SK-N-SH (cell line): ENCODE data around the gene TCAF1. TPM values are rescaled to one million over a fixed set of nuclear protein-coding genes. Genes with fewer than 3 reads are reported as not detected.

Experiments
- CTCF ChIA-PET: fragments of 300-600, 350-600 bp; formaldehyde crosslinking; extraction: SDS; loops from one replicate; lab custom pipeline; 2021; lab: Yijun Ruan, JAX
- POLR2A ChIA-PET: fragments of 350-600 bp; sonication (Branson Sonifier 250); formaldehyde crosslinking; extraction: SDS; loops from one replicate; lab custom pipeline; 2020; ENCODE audit warnings: antibody characterized with exemption, inconsistent platforms; lab: Yijun Ruan, JAX
- DNase-seq: peaks from one replicate; pipeline ENCODE4 v3.0.0; 2012
- H2AFZ ChIP-seq: fragments of 200-600 bp; sonication (generic); 2 replicates; pipeline ENCODE4 v1.8.1; 2016; ENCODE audit warnings: antibody characterized with exemption, mild to moderate bottlenecking, low read depth
- H3F3A ChIP-seq: fragments of 200-600 bp; sonication (generic); replicated peaks from 2 replicates; pipeline ENCODE3; 2016; ENCODE audit warnings: antibody characterized with exemption, mild to moderate bottlenecking; ENCODE audit not compliant: insufficient read depth
- H3K27ac ChIP-seq, 2 experiments: fragments of 200-500 bp in 1 of 2; fragments of 200-600 bp in 1 of 2; sonication (Bioruptor generic) in 1 of 2; sonication (generic), shearing (Covaris generic) in 1 of 2; 2 replicates each; pipeline versions ENCODE4 v1.5.1 to v1.6.1; 2014 to 2016; ENCODE audit warnings: low read depth in 2 of 2, inconsistent platforms in 1 of 2, low read length in 1 of 2, mild to moderate bottlenecking in 1 of 2, mixed read lengths in 1 of 2
- H3K27me3 ChIP-seq: fragments of 200-600 bp; sonication (generic), shearing (Covaris generic); 2 replicates; pipeline ENCODE4 v1.6.1; 2016; ENCODE audit warnings: mixed run types; ENCODE audit not compliant: insufficient read depth
- H3K36me3 ChIP-seq, 2 experiments: fragments of 200-500 bp in 1 of 2; fragments of 200-600 bp in 1 of 2; sonication (Bioruptor generic) in 1 of 2; sonication (generic) in 1 of 2; replicated peaks in 1 of 2; 2 replicates each; pipeline versions ENCODE3 to v1.5.1; 2014 to 2016; ENCODE audit warnings: low read length in 1 of 2, mild to moderate bottlenecking in 1 of 2; ENCODE audit not compliant: insufficient read depth in 2 of 2, control insufficient read depth in 1 of 2
- H3K4me1 ChIP-seq, 2 experiments: fragments of 200-500 bp in 1 of 2; fragments of 200-600 bp in 1 of 2; sonication (Bioruptor generic) in 1 of 2; sonication (generic), shearing (Covaris generic) in 1 of 2; 2 replicates each; pipeline versions ENCODE4 v1.5.1 to v1.6.1; 2014 to 2016; ENCODE audit warnings: low read depth in 1 of 2, low read length in 1 of 2, mixed run types in 1 of 2; ENCODE audit not compliant: insufficient read depth in 2 of 2, control insufficient read depth in 1 of 2
- H3K4me2 ChIP-seq: fragments of 200-600 bp; sonication (generic), shearing (Covaris generic); 2 replicates; pipeline ENCODE4 v1.6.1; 2017; ENCODE audit warnings: mixed run types
- H3K4me3 ChIP-seq, 2 experiments: fragments of 200-500 bp in 1 of 2; fragments of 200-600 bp in 1 of 2; sonication (Bioruptor generic) in 1 of 2; sonication (generic), shearing (Covaris generic) in 1 of 2; 2 replicates each; pipeline versions ENCODE4 v1.5.1 to v1.8.1; 2014 to 2016; ENCODE audit warnings: low read depth in 2 of 2, inconsistent platforms in 1 of 2, low read length in 1 of 2, mild to moderate bottlenecking in 1 of 2, mixed read lengths in 1 of 2, moderate library complexity in 1 of 2
- H3K79me2 ChIP-seq: fragments of 200-600 bp; sonication (generic); 2 replicates; pipeline ENCODE4 v1.8.1; 2017; ENCODE audit warnings: mild to moderate bottlenecking; ENCODE audit not compliant: insufficient read depth
- H3K9ac ChIP-seq: fragments of 200-600 bp; sonication (generic); 2 replicates; pipeline ENCODE4 v1.6.1; 2017; ENCODE audit warnings: mixed run types
- H3K9me2 ChIP-seq: fragments of 200-600 bp; sonication (generic); 2 replicates; pipeline ENCODE4 v1.6.1; 2017; ENCODE audit warnings: mixed run types
- H3K9me3 ChIP-seq: fragments of 200-600 bp; sonication (generic); 2 replicates; pipeline ENCODE4 v1.6.1; 2017; ENCODE audit warnings: mixed run types, mild to moderate bottlenecking, moderate library complexity
- H4K20me1 ChIP-seq: fragments of 200-600 bp; sonication (generic); 2 replicates; pipeline ENCODE4 v1.6.1; 2017; ENCODE audit warnings: mild to moderate bottlenecking, mixed run types; ENCODE audit not compliant: insufficient read depth
- CHD2 ChIP-seq: fragments of 150-350 bp; IDR thresholded peaks from 2 replicates; pipeline ENCODE4 v1.6.1; 2018; ENCODE audit warnings: low read length; ENCODE audit not compliant: partially characterized antibody
- EP300 ChIP-seq, 2 experiments: IDR thresholded peaks; 2 replicates each; pipeline versions ENCODE4 v1.4.0 to v1.6.1; 2012; ENCODE audit warnings: borderline replicate concordance in 1 of 2, low read depth in 1 of 2, low read length in 1 of 2
- FOSL2 ChIP-seq: IDR thresholded peaks from 2 replicates; pipeline ENCODE4 v1.4.0; 2012; ENCODE audit warnings: low read depth, mild to moderate bottlenecking, moderate library complexity, borderline replicate concordance
- FOXJ3 ChIP-seq: sonication (generic); formaldehyde crosslinking; IDR thresholded peaks from 2 replicates; pipeline ENCODE4 v1.5.1; 2020; ENCODE audit warnings: mild to moderate bottlenecking, missing genetic modification reagents
- FOXM1 ChIP-seq: IDR thresholded peaks from 2 replicates; pipeline ENCODE4 v1.4.0; 2012; ENCODE audit warnings: low read depth, mild to moderate bottlenecking
- GATA2 ChIP-seq: sonication (generic); formaldehyde crosslinking; IDR thresholded peaks from 2 replicates; pipeline ENCODE4 v1.5.0; 2020; ENCODE audit warnings: mild to moderate bottlenecking, missing genetic modification reagents
- MXI1 ChIP-seq: IDR thresholded peaks from 2 replicates; pipeline ENCODE4 v1.6.1; 2012; ENCODE audit warnings: mild to moderate bottlenecking, low read depth, low read length, improper control_type of control experiment
- RCOR1 ChIP-seq: fragments of 150-350 bp; IDR thresholded peaks from 2 replicates; pipeline ENCODE4 v1.6.1; 2017; ENCODE audit warnings: antibody characterized with exemption, low read length
- TEAD4 ChIP-seq: IDR thresholded peaks from 2 replicates; pipeline ENCODE4 v1.4.0; 2012; ENCODE audit warnings: mild to moderate bottlenecking, borderline replicate concordance; ENCODE audit not compliant: insufficient read depth
- WGBS: methylation state at CpG from one replicate; pipeline ENCODE4 v1.1.6; 2017; ENCODE audit warnings: low lambda C conversion rate; 5-methylcytosine and 5-hydroxymethylcytosine counted together
- polyA plus RNA-seq, 3 experiments: library from polyadenylated mRNA; depleted of rRNA; stranded (reverse); fragments of >200 nt; gene quantifications; 2 replicates each; pipeline ENCODE4 v1.2.3, GENCODE V29; 2012
- TF ChIP-seq, protein P1 (sequence below): IDR thresholded peaks from 2 replicates; pipeline ENCODE4 v1.4.0; 2012; ENCODE audit warnings: low read depth, borderline replicate concordance
- TF ChIP-seq, protein P2 (sequence below): fragments of 200-600 bp; sonication (generic); IDR thresholded peaks from 2 replicates; pipeline ENCODE4 v1.6.1; 2017; ENCODE audit warnings: antibody characterized with exemption, mild to moderate bottlenecking, moderate library complexity
- TF ChIP-seq, protein P3 (sequence below): fragments of 150-350 bp; IDR thresholded peaks from 2 replicates; pipeline ENCODE4 v1.6.1; 2016; ENCODE audit warnings: mild to moderate bottlenecking, low read depth, low read length

The TCAF1 gene
- polyA plus RNA-seq, 1 of the 3 experiments (the other 2 are of a cell fraction) = 59.0 TPM

DNA sequence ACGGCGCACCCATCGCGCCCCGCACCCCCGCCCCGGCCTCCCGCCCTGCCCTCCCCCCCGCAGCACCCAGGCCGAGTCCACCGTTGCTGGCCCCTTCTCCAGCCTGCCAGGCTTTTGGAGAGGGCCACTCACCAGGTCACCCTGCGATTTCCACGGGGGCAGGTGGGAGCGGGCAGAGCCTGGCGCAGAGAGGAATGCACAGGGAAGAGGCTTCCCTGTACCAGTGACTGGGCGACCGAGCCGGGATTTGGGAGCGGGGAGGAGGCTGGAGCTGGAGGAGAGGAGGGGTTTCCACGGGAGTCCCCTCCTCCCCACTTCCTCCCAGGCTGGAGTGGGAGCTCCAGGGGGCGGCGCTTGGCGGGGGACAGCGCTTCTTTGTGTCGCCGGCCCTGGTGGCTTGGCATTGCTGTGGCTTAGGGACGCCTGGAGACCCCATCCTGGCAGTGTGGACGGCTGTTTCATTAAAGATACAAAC, 19.3 kb downstream of the TCAF1 start (continued):
- TF ChIP-seq FOXJ3 (CRISPR knock-in tag) = no peak
- no peak for TF ChIP-seq TEAD4
- peak; percentile 4 to 8; a peak in 1 of 4 replicates for TF ChIP-seq EP300 (IDR thresholded peaks at IDR 0.05; ENCODE audit: borderline replicate concordance in 1 of 2, low read depth in 1 of 2, low read length in 1 of 2)
- TF ChIP-seq, protein P1, sequence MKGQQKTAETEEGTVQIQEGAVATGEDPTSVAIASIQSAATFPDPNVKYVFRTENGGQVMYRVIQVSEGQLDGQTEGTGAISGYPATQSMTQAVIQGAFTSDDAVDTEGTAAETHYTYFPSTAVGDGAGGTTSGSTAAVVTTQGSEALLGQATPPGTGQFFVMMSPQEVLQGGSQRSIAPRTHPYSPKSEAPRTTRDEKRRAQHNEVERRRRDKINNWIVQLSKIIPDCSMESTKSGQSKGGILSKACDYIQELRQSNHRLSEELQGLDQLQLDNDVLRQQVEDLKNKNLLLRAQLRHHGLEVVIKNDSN = no peak
- no peak for TF ChIP-seq FOXM1
- TF ChIP-seq, protein P2, sequence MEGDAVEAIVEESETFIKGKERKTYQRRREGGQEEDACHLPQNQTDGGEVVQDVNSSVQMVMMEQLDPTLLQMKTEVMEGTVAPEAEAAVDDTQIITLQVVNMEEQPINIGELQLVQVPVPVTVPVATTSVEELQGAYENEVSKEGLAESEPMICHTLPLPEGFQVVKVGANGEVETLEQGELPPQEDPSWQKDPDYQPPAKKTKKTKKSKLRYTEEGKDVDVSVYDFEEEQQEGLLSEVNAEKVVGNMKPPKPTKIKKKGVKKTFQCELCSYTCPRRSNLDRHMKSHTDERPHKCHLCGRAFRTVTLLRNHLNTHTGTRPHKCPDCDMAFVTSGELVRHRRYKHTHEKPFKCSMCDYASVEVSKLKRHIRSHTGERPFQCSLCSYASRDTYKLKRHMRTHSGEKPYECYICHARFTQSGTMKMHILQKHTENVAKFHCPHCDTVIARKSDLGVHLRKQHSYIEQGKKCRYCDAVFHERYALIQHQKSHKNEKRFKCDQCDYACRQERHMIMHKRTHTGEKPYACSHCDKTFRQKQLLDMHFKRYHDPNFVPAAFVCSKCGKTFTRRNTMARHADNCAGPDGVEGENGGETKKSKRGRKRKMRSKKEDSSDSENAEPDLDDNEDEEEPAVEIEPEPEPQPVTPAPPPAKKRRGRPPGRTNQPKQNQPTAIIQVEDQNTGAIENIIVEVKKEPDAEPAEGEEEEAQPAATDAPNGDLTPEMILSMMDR = 0 out of 2 replicates have a peak, but pooled peaks have one; percentile 8
- TF ChIP-seq GATA2 = 0 out of 2 replicates have a peak, but pooled peaks have one; percentile 26
- TF ChIP-seq, all 33 proteins: peak for 6

DNA sequence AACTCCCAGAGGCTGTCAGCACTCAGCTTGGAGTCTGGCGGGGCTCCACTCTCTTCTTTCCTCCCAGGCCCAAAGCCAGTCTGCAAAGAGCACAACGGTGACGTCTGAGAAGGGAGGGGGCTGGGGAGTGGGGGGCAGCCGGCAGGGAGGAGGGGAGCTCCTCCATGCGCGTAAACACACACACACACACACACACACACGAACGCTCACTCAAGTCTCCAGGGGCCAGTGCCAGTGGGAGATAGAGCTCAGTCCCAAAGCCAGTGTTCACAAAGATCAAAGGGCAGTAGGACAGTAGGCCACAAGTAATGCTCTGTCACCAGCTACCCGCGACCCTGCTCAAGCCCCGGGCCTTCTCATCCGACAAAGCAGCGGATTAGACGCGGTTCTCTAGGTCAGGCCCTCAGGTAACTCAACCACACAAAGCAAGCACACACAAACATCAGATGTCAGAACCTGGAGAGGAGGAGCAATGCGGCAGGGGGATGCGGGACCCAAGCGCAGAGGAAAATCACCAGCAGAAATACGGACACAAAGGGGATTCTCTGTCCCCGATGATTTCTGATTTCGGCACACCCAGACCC, 19.9 kb downstream of the TCAF1 start:
- H3K4me1 ChIP-seq = peaks cover 16 to 51% of the 10 kb centered on the region in 2 experiments; a peak in 3 of 4 replicates
- peak overlapping the region; percentile 58 to 71 for H3K4me3 ChIP-seq
- H3F3A ChIP-seq = peaks cover 4% of the 10 kb centered on the region
- DNase-seq = peak; percentile 81
- no peaks in the 10 kb centered on the region for H3K9me3 ChIP-seq
- peak overlapping the region; percentile 66 for H3K9ac ChIP-seq
- H3K79me2 ChIP-seq = peaks cover 74% of the 10 kb centered on the region
- H3K4me2 ChIP-seq = peak overlapping the region; percentile 94
- 25% methylated on average over 21 of the region's 21 CpGs for WGBS
- POLR2A ChIA-PET = interaction anchor here (0.6 to 5.6 kb wide), 2 partner anchors 20 to 57 kb away, joined by 3 to 89 read pairs; partner anchors contain the start of gene TCAF1
- peaks cover 15% of the 10 kb centered on the region; the same call in 1 of the 2 replicates for H4K20me1 ChIP-seq
- H3K36me3 ChIP-seq = peaks cover 12 to 20% of the 10 kb centered on the region in 2 experiments
- CTCF ChIA-PET = interaction anchor here (0.7 to 9.6 kb wide), 4 partner anchors 19 to 195 kb away, joined by 3 to 66 read pairs (median 3); partner anchors contain the start of gene TCAF1
- H3K9me2 ChIP-seq = no peaks in the 10 kb centered on the region
- TF ChIP-seq FOSL2 (no peak), RCOR1 (no peak), CHD2 (peak; percentile 34), MXI1 (peak; percentile 66; the same call in 1 of the 2 replicates)
- TF ChIP-seq, protein P3, sequence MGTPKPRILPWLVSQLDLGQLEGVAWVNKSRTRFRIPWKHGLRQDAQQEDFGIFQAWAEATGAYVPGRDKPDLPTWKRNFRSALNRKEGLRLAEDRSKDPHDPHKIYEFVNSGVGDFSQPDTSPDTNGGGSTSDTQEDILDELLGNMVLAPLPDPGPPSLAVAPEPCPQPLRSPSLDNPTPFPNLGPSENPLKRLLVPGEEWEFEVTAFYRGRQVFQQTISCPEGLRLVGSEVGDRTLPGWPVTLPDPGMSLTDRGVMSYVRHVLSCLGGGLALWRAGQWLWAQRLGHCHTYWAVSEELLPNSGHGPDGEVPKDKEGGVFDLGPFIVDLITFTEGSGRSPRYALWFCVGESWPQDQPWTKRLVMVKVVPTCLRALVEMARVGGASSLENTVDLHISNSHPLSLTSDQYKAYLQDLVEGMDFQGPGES = no peak
- TF ChIP-seq, all 33 proteins: peak for 2
- Histone ChIP-seq H2AFZ (peak overlapping the region; percentile 81; the same call in 1 of the 2 replicates), H3K27ac (peak overlapping the region; percentile 43 to 97; a peak in 3 of 4 replicates), H3K27me3 (no peaks in the 10 kb centered on the region)
